Measurements from ENCODE around the gene ADAMTS15.

GRCh38 chr11:130504317-130504716 is 55.9 kb downstream of the ADAMTS15 start:
- TF ChIP-seq CTCF (IDR thresholded peaks at IDR 0.05; ENCODE audit: low read depth, low read length) (no peak), POLR2A (IDR thresholded peaks at IDR 0.05; ENCODE audit: extremely low read depth, insufficient read length) (no peak)

Data from NB4 (cell line).